H9 (cell line): ENCODE data around the gene GPR160. TPM values are rescaled to one million over a fixed set of nuclear protein-coding genes. Genes with fewer than 3 reads are reported as not detected.

Source experiments
- DNase-seq: peaks from one replicate; pipeline ENCODE4 v3.0.0-alpha.2; 2017
- H2AFZ ChIP-seq: one replicate; pipeline ENCODE4 v1.6.1; 2013; ENCODE audit warnings: mild to moderate bottlenecking, low read length, control low read depth, moderate library complexity
- H2AK5ac ChIP-seq: 2 replicates; pipeline ENCODE4 v1.6.1; 2013; ENCODE audit warnings: low read length, control low read depth, mixed read lengths; ENCODE audit not compliant: insufficient read length
- H2BK120ac ChIP-seq: one replicate; pipeline ENCODE4 v1.6.1; 2013; ENCODE audit warnings: low read depth, mild to moderate bottlenecking, low read length, control low read depth, inconsistent platforms; ENCODE audit not compliant: poor library complexity, severe bottlenecking
- H2BK12ac ChIP-seq: 2 replicates; pipeline ENCODE4 v1.6.1; 2013; ENCODE audit warnings: low read length, control low read depth, mixed read lengths, low read depth; ENCODE audit not compliant: insufficient read length
- H2BK15ac ChIP-seq: 2 replicates; pipeline ENCODE4 v1.6.1; 2013; ENCODE audit warnings: low read depth, low read length, control low read depth
- H2BK20ac ChIP-seq: one replicate; pipeline ENCODE4 v1.6.1; 2013; ENCODE audit warnings: low read depth, mild to moderate bottlenecking, low read length, control low read depth, inconsistent platforms; ENCODE audit not compliant: poor library complexity, severe bottlenecking
- H2BK5ac ChIP-seq: 2 replicates; pipeline ENCODE4 v1.6.1; 2013; ENCODE audit warnings: low read length, control low read depth, mixed read lengths; ENCODE audit not compliant: insufficient read length
- H3K14ac ChIP-seq: 2 replicates; pipeline ENCODE4 v1.6.1; 2013; ENCODE audit warnings: low read length, control low read depth; ENCODE audit not compliant: insufficient read depth
- H3K18ac ChIP-seq: 2 replicates; pipeline ENCODE4 v1.6.1; 2013; ENCODE audit warnings: low read depth, mild to moderate bottlenecking, mixed read lengths, low read length, control low read depth; ENCODE audit not compliant: insufficient read length
- H3K23ac ChIP-seq: 2 replicates; pipeline ENCODE4 v1.6.1; 2013; ENCODE audit warnings: low read length, control low read depth, mixed read lengths, low read depth; ENCODE audit not compliant: insufficient read length
- H3K23me2 ChIP-seq: 2 replicates; pipeline ENCODE4 v1.6.1; 2013; ENCODE audit warnings: low read depth, mild to moderate bottlenecking, mixed read lengths, low read length, control low read depth; ENCODE audit not compliant: insufficient read length, poor library complexity, severe bottlenecking
- H3K27ac ChIP-seq: 2 replicates; pipeline ENCODE4 v1.5.1; 2013; ENCODE audit warnings: low read length, control low read depth, mixed read lengths, low read depth; ENCODE audit not compliant: insufficient read length
- H3K27me3 ChIP-seq: 2 replicates; pipeline ENCODE4 v1.6.1; 2013; ENCODE audit warnings: low read length, control low read depth, inconsistent platforms; ENCODE audit not compliant: insufficient read depth
- H3K4ac ChIP-seq: 2 replicates; pipeline ENCODE4 v1.6.1; 2013; ENCODE audit warnings: low read depth, mild to moderate bottlenecking, control low read depth, inconsistent platforms, low read length, moderate library complexity
- H3K4me1 ChIP-seq: 2 replicates; pipeline ENCODE4 v1.6.1; 2013; ENCODE audit warnings: low read length, control low read depth, inconsistent platforms; ENCODE audit not compliant: insufficient read depth
- H3K4me2 ChIP-seq: 2 replicates; pipeline ENCODE4 v1.6.1; 2013; ENCODE audit warnings: low read length, control low read depth, mixed read lengths; ENCODE audit not compliant: insufficient read length, insufficient read depth
- H3K56ac ChIP-seq: 2 replicates; pipeline ENCODE4 v1.6.1; 2013; ENCODE audit warnings: low read depth, mild to moderate bottlenecking, mixed read lengths, low read length, control low read depth; ENCODE audit not compliant: insufficient read length
- H3K79me1 ChIP-seq: 2 replicates; pipeline ENCODE4 v1.6.1; 2013; ENCODE audit warnings: low read depth, mild to moderate bottlenecking, moderate library complexity, low read length, control low read depth, inconsistent platforms; ENCODE audit not compliant: insufficient read depth, poor library complexity, severe bottlenecking
- H3K79me2 ChIP-seq: 2 replicates; pipeline ENCODE4 v1.6.1; 2013; ENCODE audit warnings: low read length, control low read depth, inconsistent platforms; ENCODE audit not compliant: insufficient read depth
- H3K9ac ChIP-seq: 2 replicates; pipeline ENCODE4 v1.6.1; 2013; ENCODE audit warnings: low read length, control low read depth, mixed read lengths; ENCODE audit not compliant: insufficient read length; ENCODE audit errors: extremely low read depth
- H3K9me3 ChIP-seq: one replicate; pipeline ENCODE4 v1.6.1; 2013; ENCODE audit warnings: low read depth, low read length, inconsistent platforms; ENCODE audit not compliant: control insufficient read depth
- H3T11ph ChIP-seq: one replicate; pipeline ENCODE4 v1.6.1; 2013; ENCODE audit warnings: mild to moderate bottlenecking, low read length, control low read depth, inconsistent platforms
- H4K20me1 ChIP-seq: one replicate; pipeline ENCODE4 v1.6.1; 2013; ENCODE audit not compliant: control insufficient read depth, insufficient read length, insufficient read depth
- H4K5ac ChIP-seq: 2 replicates; pipeline ENCODE4 v1.6.1; 2013; ENCODE audit warnings: low read depth, mild to moderate bottlenecking, mixed read lengths, low read length, control low read depth; ENCODE audit not compliant: insufficient read length
- H4K8ac ChIP-seq: replicated peaks from 2 replicates; pipeline ENCODE4 v1.6.1; 2013; ENCODE audit warnings: low read length, control low read depth, mixed read lengths, low read depth; ENCODE audit not compliant: insufficient read length
- H4K91ac ChIP-seq: 2 replicates; pipeline ENCODE4 v1.6.1; 2013; ENCODE audit warnings: low read depth, mild to moderate bottlenecking, moderate library complexity, mixed read lengths, low read length, control low read depth; ENCODE audit not compliant: insufficient read length
- H3K27ac Mint-ChIP-seq, 3 experiments: 2 replicates in 2 of 3; 3 replicates in 1 of 3; pipeline ENCODE4 v1.8.0; 2020 to 2021; ENCODE audit warnings: mixed read lengths in 3 of 3, mild to moderate bottlenecking in 1 of 3, moderate library complexity in 1 of 3
- H3K27me3 Mint-ChIP-seq: 2 replicates; pipeline ENCODE4 v1.8.0; 2021; ENCODE audit warnings: low read depth, mild to moderate bottlenecking, moderate library complexity, mixed read lengths
- H3K36me3 Mint-ChIP-seq, 3 experiments: 2 replicates in 2 of 3; 3 replicates in 1 of 3; pipeline ENCODE4 v1.8.0; 2020 to 2021; ENCODE audit warnings: low read depth in 3 of 3, mixed read lengths in 3 of 3; ENCODE audit not compliant: insufficient read depth in 1 of 3
- H3K4me1 Mint-ChIP-seq, 2 experiments: 2 replicates each; pipeline ENCODE4 v1.8.0; 2020; ENCODE audit warnings: mixed read lengths in 2 of 2
- H3K4me3 Mint-ChIP-seq, 2 experiments: 2 replicates in 1 of 2; 3 replicates in 1 of 2; pipeline ENCODE4 v1.8.0; 2020 to 2021; ENCODE audit warnings: mild to moderate bottlenecking in 2 of 2, mixed read lengths in 2 of 2, moderate library complexity in 1 of 2
- H3K9me3 Mint-ChIP-seq, 2 experiments: 2 replicates in 1 of 2; 3 replicates in 1 of 2; pipeline ENCODE4 v1.8.0; 2020; ENCODE audit warnings: mild to moderate bottlenecking in 2 of 2, mixed read lengths in 2 of 2, moderate library complexity in 1 of 2
- CTCF ChIP-seq: fragments of 200-600 bp; sonication (generic); conservative IDR thresholded peaks from 3 replicates; pipeline ENCODE4 v1.8.0; 2021; ENCODE audit warnings: antibody characterized with exemption, mild to moderate bottlenecking
- WGBS: extraction: QIAGEN DNeasy Blood & Tissue Kit; methylation state at CpG from one replicate; pipeline ENCODE4 v1.1.7; 2013; ENCODE audit warnings: missing lambda C conversion rate, low lambda C conversion rate, mixed read lengths; ENCODE audit not compliant: insufficient read length; ENCODE audit errors: extremely low coverage; 5-methylcytosine and 5-hydroxymethylcytosine counted together
- total RNA-seq: library from RNA; stranded (reverse); gene quantifications from 2 replicates; pipeline ENCODE4 v1.2.1, GENCODE V29; 2021

GPR160 gene
- total RNA-seq, 1 experiment from 2014 or later = 14.1 TPM

DNA sequence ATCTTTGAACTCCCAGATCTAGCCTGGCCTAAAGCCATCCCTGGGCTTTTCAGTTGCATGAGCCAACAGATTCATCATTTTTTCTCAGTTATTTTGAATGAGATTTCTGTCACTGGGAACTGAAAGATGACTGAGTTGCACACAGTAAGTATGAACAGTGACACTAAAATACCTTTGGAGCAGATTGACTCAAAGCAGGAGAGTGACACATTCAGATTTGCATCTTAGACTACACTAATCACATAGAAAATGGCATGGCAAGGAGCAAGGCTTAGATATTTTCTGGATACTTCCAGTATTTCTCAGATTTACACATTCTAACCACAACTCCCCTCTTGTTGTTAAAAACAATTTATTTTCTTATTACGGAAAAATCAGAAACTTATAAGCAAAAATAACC, 38.4 kb upstream of the GPR160 start:
- Mint-ChIP-seq H3K27ac (no peak overlapping the region), H3K4me3 (no peak overlapping the region), H3K27me3 (no peaks in the 10 kb centered on the region), H3K36me3 (peaks cover 0 to 5% (median 4%) of the 10 kb centered on the region in 3 experiments; a peak in 4 of 7 replicates), H3K9me3 (no peaks in the 10 kb centered on the region), H3K4me1 (no peaks in the 10 kb centered on the region; a peak in 1 of 4 replicates)
- H4K8ac ChIP-seq = no peak overlapping the region
- H3K4ac ChIP-seq = no peak overlapping the region
- no peaks in the 10 kb centered on the region for H3K4me1 ChIP-seq
- no peaks in the 10 kb centered on the region for H3K27me3 ChIP-seq
- no peak overlapping the region for H3K56ac ChIP-seq
- H2BK120ac ChIP-seq = no peak overlapping the region
- no peak overlapping the region for H2BK20ac ChIP-seq
- no peak overlapping the region for H3K14ac ChIP-seq
- no peak overlapping the region for H2BK12ac ChIP-seq
- no peak overlapping the region for H2BK5ac ChIP-seq
- H2AFZ ChIP-seq = no peak overlapping the region
- no peak overlapping the region for H2BK15ac ChIP-seq
- H3K18ac ChIP-seq = no peak overlapping the region
- no peak for TF ChIP-seq CTCF
- H3K23me2 ChIP-seq = no peaks in the 10 kb centered on the region
- no peak overlapping the region for H3K4me2 ChIP-seq
- WGBS = 100% methylated on average over 1 of the region's 1 CpG
- H3K23ac ChIP-seq = no peak overlapping the region
- no peak overlapping the region for H2AK5ac ChIP-seq
- H4K91ac ChIP-seq = no peak overlapping the region
- no peak overlapping the region for H3K9ac ChIP-seq
- no peaks in the 10 kb centered on the region for H3K79me2 ChIP-seq
- no peaks in the 10 kb centered on the region for H4K20me1 ChIP-seq
- no peaks in the 10 kb centered on the region for H3K9me3 ChIP-seq
- no peak for DNase-seq
- H3K79me1 ChIP-seq = no peaks in the 10 kb centered on the region
- no peak overlapping the region for H3T11ph ChIP-seq
- no peak overlapping the region for H4K5ac ChIP-seq
- H3K27ac ChIP-seq = no peak overlapping the region
